OCI-LY7 (cell line): Measurements from ENCODE around the gene RANBP17. TPM values are rescaled to one million over a fixed set of nuclear protein-coding genes. Genes with fewer than 3 reads are reported as not detected.

Experiments
- BruUV-seq: library from RNA; stranded (reverse); fragments of 400-500 nt; replicated peaks from 2 replicates; lab custom pipeline; 2021; lab: Mats Ljungman, UMichigan
- CTCF ChIA-PET: fragments of 300-600 bp; sonication (Branson Sonifier 250); formaldehyde crosslinking; loops from one replicate; lab custom pipeline; 2022; ENCODE audit warnings: antibody characterized with exemption; ENCODE audit not compliant: unreplicated experiment; lab: Charles Lee
- POLR2A ChIA-PET: fragments of 300-600 bp; sonication (Branson Sonifier 250); formaldehyde crosslinking; loops from one replicate; lab custom pipeline; 2022; ENCODE audit warnings: antibody characterized with exemption; lab: Charles Lee
- DNase-seq: peaks from one replicate; pipeline ENCODE4 v3.0.0-alpha.2; 2015; ENCODE audit warnings: low spot score
- H2AFZ ChIP-seq: fragments of 200-600 bp; sonication (generic), shearing (Covaris generic); 2 replicates; pipeline ENCODE4 v1.6.1; 2014; ENCODE audit warnings: mild to moderate bottlenecking, antibody characterized with exemption, low read length, moderate library complexity
- H3K27ac ChIP-seq: fragments of 200-600 bp; sonication (generic); 2 replicates; pipeline ENCODE4 v1.5.1; 2014; ENCODE audit warnings: mixed run types, low read depth, mild to moderate bottlenecking, moderate library complexity, low read length, inconsistent platforms; ENCODE audit not compliant: poor library complexity, severe bottlenecking
- H3K36me3 ChIP-seq: fragments of 200-600 bp; sonication (generic); 2 replicates; pipeline ENCODE4 v1.6.1; 2014; ENCODE audit warnings: mild to moderate bottlenecking, antibody characterized with exemption, low read length, moderate library complexity, mixed read lengths; ENCODE audit not compliant: insufficient read depth
- H3K4me1 ChIP-seq: fragments of 200-600 bp; sonication (generic); 2 replicates; pipeline ENCODE4 v1.5.1; 2014; ENCODE audit warnings: mild to moderate bottlenecking, low read length; ENCODE audit not compliant: insufficient read depth, poor library complexity, severe bottlenecking
- H3K4me2 ChIP-seq: fragments of 200-600 bp; sonication (generic); 2 replicates; pipeline ENCODE4 v1.6.1; 2014; ENCODE audit warnings: mild to moderate bottlenecking, low read length
- H3K4me3 ChIP-seq: fragments of 200-600 bp; sonication (generic); 2 replicates; pipeline ENCODE4 v1.5.1; 2014; ENCODE audit warnings: mild to moderate bottlenecking, low read depth, low read length; ENCODE audit not compliant: poor library complexity, severe bottlenecking
- H3K79me2 ChIP-seq: fragments of 200-600 bp; sonication (generic); 2 replicates; pipeline ENCODE4 v1.6.1; 2016; ENCODE audit warnings: low read depth, mild to moderate bottlenecking, low read length, moderate library complexity, mixed read lengths; ENCODE audit not compliant: insufficient read depth
- H3K9me2 ChIP-seq: fragments of 200-600 bp; sonication (generic); 2 replicates; pipeline ENCODE4 v1.6.1; 2016; ENCODE audit warnings: mild to moderate bottlenecking, low read length, mixed read lengths; ENCODE audit not compliant: insufficient read depth
- H3K9me3 ChIP-seq: fragments of 200-600 bp; sonication (generic); 2 replicates; pipeline ENCODE4 v1.6.1; 2014; ENCODE audit warnings: mild to moderate bottlenecking, mixed run types, low read length, mixed read lengths
- H4K20me1 ChIP-seq: fragments of 200-600 bp; sonication (generic); 2 replicates; pipeline ENCODE4 v1.6.1; 2014; ENCODE audit warnings: mild to moderate bottlenecking, antibody characterized with exemption, low read length, moderate library complexity, mixed read lengths; ENCODE audit not compliant: insufficient read depth
- EZH2phosphoT487 ChIP-seq: fragments of 200-600 bp; sonication (generic); IDR thresholded peaks from 2 replicates; pipeline ENCODE4 v1.6.1; 2018; ENCODE audit warnings: low read depth, borderline replicate concordance, mild to moderate bottlenecking, mixed run types, antibody characterized with exemption, low read length, moderate library complexity, mixed read lengths
- intact Hi-C: fragments of 100-400 bp; cut with micrococcal nuclease; formaldehyde crosslinking; loops from one replicate; pipeline ENCODE4 v1.10.0; 2022; ENCODE audit not compliant: unreplicated experiment
- total RNA-seq, 2 experiments: library from RNA; depleted of rRNA in 1 of 2; stranded (reverse); fragments of >200 nt in 1 of 2; shearing (Covaris generic) in 1 of 2; gene quantifications; 2 replicates each; pipeline ENCODE4 v1.2.3, GENCODE V29; 2014 to 2022
- TF ChIP-seq, protein P1 (sequence below): fragments of 200-600 bp; sonication (generic); conservative IDR thresholded peaks from 2 replicates; pipeline ENCODE4 v1.5.1; 2014; ENCODE audit warnings: mild to moderate bottlenecking, antibody characterized with exemption, low read length, moderate library complexity, mixed read lengths

The RANBP17 gene
- total RNA-seq, 2 experiments from 2014 or later = not detected

DNA sequence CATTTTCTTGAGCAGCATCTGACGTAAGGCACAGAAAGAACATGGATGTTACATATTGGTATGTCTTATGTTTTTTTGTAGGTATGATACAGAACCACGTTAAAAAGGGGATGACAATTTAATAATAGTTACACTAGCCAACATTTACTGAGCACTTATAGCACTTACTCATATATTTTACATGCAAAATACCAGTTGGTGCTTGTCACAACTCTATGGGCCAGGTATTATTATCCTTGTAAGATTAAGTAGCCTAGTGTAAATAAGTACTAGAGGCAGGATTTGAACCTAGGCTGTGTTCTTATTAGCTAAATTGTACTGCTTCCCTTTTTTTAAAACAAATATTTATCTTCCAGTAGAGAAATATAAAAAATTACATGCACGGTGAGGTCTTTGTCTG is 83.5 kb downstream of the RANBP17 start:
- no peak for DNase-seq
- Histone ChIP-seq H3K79me2 (no peaks in the 10 kb centered on the region), H3K9me2 (no peaks in the 10 kb centered on the region), H3K4me1 (no peaks in the 10 kb centered on the region), H3K4me3 (no peak overlapping the region), H2AFZ (no peak overlapping the region), H3K9me3 (no peaks in the 10 kb centered on the region), H3K36me3 (no peaks in the 10 kb centered on the region), H3K27ac (no peak overlapping the region), H3K4me2 (no peak overlapping the region), H4K20me1 (no peaks in the 10 kb centered on the region)
- BruUV-seq = no TSS peak
- ChIA-PET POLR2A (no interaction called here), CTCF (no interaction called here)
- intact Hi-C loops = no loop called here
- no peak for TF ChIP-seq EZH2phosphoT487
- TF ChIP-seq, protein P1, sequence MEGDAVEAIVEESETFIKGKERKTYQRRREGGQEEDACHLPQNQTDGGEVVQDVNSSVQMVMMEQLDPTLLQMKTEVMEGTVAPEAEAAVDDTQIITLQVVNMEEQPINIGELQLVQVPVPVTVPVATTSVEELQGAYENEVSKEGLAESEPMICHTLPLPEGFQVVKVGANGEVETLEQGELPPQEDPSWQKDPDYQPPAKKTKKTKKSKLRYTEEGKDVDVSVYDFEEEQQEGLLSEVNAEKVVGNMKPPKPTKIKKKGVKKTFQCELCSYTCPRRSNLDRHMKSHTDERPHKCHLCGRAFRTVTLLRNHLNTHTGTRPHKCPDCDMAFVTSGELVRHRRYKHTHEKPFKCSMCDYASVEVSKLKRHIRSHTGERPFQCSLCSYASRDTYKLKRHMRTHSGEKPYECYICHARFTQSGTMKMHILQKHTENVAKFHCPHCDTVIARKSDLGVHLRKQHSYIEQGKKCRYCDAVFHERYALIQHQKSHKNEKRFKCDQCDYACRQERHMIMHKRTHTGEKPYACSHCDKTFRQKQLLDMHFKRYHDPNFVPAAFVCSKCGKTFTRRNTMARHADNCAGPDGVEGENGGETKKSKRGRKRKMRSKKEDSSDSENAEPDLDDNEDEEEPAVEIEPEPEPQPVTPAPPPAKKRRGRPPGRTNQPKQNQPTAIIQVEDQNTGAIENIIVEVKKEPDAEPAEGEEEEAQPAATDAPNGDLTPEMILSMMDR = no peak

- no peak overlapping the region for H3K4me2 ChIP-seq
- no peaks in the 10 kb centered on the region for H3K79me2 ChIP-seq
- H3K27ac ChIP-seq = no peak overlapping the region
- TF ChIP-seq, protein P1 = no peak
- no peak for TF ChIP-seq EZH2phosphoT487
- intact Hi-C loops = no loop called here
- H3K9me2 ChIP-seq = no peaks in the 10 kb centered on the region
- ChIA-PET CTCF (no interaction called here), POLR2A (no interaction called here)
- no peaks in the 10 kb centered on the region for H4K20me1 ChIP-seq
- no peaks in the 10 kb centered on the region for H3K4me1 ChIP-seq
- H2AFZ ChIP-seq = no peak overlapping the region
- no peaks in the 10 kb centered on the region for H3K36me3 ChIP-seq
- BruUV-seq = no TSS peak
- no peak overlapping the region for H3K4me3 ChIP-seq
- H3K9me3 ChIP-seq = no peaks in the 10 kb centered on the region
- no peak for DNase-seq
Measured at GRCh38 chr5:170960567-170960966, 98.7 kb downstream of the RANBP17 start.

- ChIA-PET CTCF (no interaction called here), POLR2A (interaction anchor here (1.1 kb wide), 1 partner anchor 15 kb away, joined by 3 read pairs; no protein-coding TSS in a partner anchor)
- no peaks in the 10 kb centered on the region for H3K79me2 ChIP-seq
- H3K27ac ChIP-seq = no peak overlapping the region
- H3K9me3 ChIP-seq = no peaks in the 10 kb centered on the region
- H2AFZ ChIP-seq = no peak overlapping the region
- H4K20me1 ChIP-seq = no peaks in the 10 kb centered on the region
- TF ChIP-seq, protein P1 = no peak
- no peak for TF ChIP-seq EZH2phosphoT487
- no peak for DNase-seq
- no peak overlapping the region for H3K4me2 ChIP-seq
- BruUV-seq = no TSS peak
- H3K9me2 ChIP-seq = no peaks in the 10 kb centered on the region
- H3K4me1 ChIP-seq = no peaks in the 10 kb centered on the region
- intact Hi-C loops = no loop called here
- no peak overlapping the region for H3K4me3 ChIP-seq
- no peaks in the 10 kb centered on the region for H3K36me3 ChIP-seq
Measured at GRCh38 chr5:170963521-170963920, 101.7 kb downstream of the RANBP17 start.
